HG02798 (cell line): ENCODE results near the gene DXO.
"Not testable (repeated sequence)": the region's sequence is repeated elsewhere in the genome, so short reads cannot be mapped to it uniquely, and the experiment has no call there.

Experiments
- ATAC-seq: cut with Tn5 transposase; IDR thresholded peaks from one replicate; pipeline ENCODE4 v1.9.1; 2021; ENCODE audit warnings: mild to moderate bottlenecking; ENCODE audit not compliant: unreplicated experiment, poor library complexity

DXO gene

GRCh38 chr6:31932137-31932536 lies 39.8 kb downstream of the DXO start:
- ATAC-seq = not testable (repeated sequence)

- no peak for ATAC-seq
These were observed 41.0 kb downstream of the DXO start for GRCh38 chr6:31930962-31931361.

GRCh38 chr6:31928672-31928939 lies 43.3 kb downstream of the DXO start:
- no peak for ATAC-seq

- no peak for ATAC-seq
These were observed 43.9 kb downstream of the DXO start for GRCh38 chr6:31927863-31928671.

- ATAC-seq = no peak
These were observed 44.6 kb downstream of the DXO start, which contains the start of gene C2 for GRCh38 chr6:31927242-31927862. Gene C2 (plus strand): TSS chr6:31927717. CDS start chr6:31927753, 36 bp downstream.

- no peak for ATAC-seq
These were observed 49.0 kb downstream of the DXO start for GRCh38 chr6:31922942-31923341.

GRCh38 chr6:31920811-31921210 lies 51.1 kb downstream of the DXO start:
- ATAC-seq = no peak
